Activated CD8-positive, alpha-beta memory T cell treated with anti-CD3 and anti-CD28 coated beads, Interleukin-2, amount 50 U/mL, for 48 hours (primary cell): ENCODE data around the gene SEZ6.

Experiments used
- DNase-seq: peaks from one replicate; pipeline ENCODE4 v3.0.0-alpha.2; 2020

SEZ6 gene

GRCh38 chr17:29032857-29033197 is 27.0 kb upstream of the SEZ6 start:
- DNase-seq: no peak

DNA sequence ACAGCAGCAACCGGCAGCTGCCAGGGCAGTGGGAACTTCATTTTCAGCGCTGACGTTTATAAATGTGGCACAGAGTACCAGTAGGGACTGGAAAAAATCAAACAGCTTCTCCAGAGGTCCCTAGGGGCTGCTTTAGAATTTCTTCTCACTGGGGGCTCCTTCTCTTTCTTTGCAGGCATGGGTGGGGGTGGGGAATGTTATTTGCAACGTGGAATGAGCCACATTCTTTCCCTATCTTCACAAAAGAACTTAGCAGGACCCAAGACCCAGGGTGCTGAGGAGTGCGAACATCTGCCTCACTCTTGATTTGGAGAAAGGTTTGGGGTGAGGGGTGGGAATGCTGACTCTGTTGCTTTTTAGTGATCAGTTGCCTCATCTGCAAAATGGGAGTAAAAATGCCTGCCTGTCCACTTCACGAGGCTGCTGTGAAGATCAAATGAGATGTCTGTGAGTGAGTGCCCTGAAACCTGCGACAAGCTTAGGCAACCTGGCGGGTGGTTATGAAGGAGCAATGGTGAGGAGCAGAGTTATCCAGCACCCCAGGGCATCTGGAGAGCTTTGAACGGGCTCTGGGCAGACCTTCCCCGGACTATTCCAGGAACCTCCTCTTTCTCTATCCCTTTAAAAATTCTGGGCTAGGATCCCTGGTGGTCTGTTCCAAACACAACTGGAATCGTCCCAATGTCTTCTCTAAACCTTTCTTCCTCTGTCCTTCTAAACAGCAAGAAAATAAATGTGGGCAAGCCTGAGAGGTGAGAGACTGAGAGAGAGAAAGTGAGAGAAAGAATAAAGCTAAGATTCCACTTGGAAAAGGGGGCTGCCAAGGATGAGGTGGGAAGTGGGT is 26.4 kb upstream of the SEZ6 start:
- no peak for DNase-seq

GRCh38 chr17:29031488-29031887 is 25.7 kb upstream of the SEZ6 start:
- no peak for DNase-seq

DNA sequence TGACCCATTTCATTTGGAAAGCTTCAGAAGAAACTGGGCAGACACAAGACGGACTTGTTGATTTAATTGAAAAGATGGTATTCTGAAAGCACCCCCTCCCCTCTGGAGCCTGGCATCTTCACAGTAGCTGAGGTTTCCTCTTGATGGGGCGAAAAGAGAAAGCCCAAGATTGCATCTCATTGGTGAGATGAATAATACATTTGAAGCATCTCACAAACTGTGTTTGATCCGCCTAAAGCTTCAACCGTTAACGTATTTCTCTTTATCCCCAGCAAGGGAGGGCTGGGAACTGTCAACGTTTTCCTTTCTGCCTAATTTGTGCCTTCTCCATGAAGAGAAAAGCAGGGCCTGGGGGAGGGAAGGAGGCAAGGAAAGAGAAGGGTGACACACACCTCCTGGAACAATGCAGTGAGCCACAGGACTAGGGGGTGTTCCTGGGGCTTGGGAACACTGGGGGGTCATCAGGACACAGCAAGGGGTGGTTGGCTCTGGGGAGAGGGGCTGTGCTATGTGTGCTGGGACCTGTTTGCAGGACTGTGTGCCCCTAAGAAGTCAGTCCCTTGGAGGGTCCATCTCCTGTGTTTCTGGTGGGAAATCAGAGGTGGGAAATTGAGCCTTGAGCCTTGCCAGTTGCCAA is 18.6 kb upstream of the SEZ6 start:
- DNase-seq: no peak

- no peak for DNase-seq
These were observed 16.2 kb upstream of the SEZ6 start for GRCh38 chr17:29022074-29022473.

GRCh38 chr17:29021226-29021625 is 15.4 kb upstream of the SEZ6 start:
- DNase-seq: no peak

GRCh38 chr17:29020576-29020975 is 14.7 kb upstream of the SEZ6 start:
- no peak for DNase-seq

DNA sequence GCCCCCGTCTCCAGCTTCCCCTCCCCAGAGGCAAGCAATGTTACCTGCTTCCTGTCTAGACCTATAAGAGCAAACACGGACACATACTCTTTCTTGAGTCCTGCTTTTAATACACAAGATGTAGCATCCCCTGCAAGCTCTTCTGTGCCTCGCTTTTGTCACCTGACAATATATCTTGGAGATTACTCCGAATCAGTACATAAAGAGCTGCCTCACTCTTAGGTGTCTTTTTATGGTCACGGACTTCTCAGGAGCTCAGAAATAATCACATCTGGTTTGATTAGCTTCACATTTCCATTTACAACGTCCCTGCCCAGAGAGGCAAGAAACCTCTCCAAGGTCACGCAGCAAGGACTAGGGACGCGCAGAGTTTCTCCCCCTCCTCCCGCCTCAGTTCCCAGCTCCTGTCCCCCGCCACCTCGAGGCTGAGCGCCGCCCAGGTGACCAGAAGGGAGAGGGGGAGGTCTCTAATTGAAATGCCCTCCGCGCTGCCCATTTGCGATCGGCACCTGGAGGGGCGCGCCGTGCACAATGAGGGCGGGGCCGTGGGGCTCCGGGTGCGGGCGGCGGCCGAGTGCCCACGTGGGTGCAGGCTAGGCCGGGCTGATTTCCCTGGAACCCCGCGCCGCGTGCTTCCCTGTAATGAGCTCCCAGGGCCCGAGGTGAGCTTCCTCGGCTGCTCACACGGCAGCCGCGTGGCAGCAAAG is 13.8 kb upstream of the SEZ6 start:
- DNase-seq: no peak

- no peak for DNase-seq
These were observed 13.1 kb upstream of the SEZ6 start for GRCh38 chr17:29018788-29019474.

GRCh38 chr17:29016345-29017210 is 10.7 kb upstream of the SEZ6 start:
- no peak for DNase-seq

- no peak for DNase-seq
These were observed 8.9 kb upstream of the SEZ6 start for GRCh38 chr17:29014716-29015115.

DNA sequence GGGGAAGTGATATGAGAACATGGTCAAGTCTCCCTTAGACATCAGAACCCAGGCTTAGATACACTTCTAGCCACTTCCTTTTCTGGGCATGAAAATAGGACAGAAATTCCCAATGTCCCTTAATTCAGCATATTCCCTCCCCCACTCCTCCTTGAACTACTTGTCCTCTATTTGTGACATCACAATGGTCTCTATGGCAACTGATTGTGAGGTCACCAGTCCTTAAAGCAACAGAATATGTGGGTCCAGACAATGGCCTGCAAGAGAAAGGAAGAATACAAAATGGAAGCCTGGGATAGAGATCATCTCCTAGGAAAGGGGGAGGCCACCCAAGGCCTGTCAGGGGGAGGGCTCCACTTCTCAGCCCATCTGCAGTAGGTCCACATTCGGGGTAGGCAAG is 6.7 kb upstream of the SEZ6 start:
- DNase-seq: no peak

DNA sequence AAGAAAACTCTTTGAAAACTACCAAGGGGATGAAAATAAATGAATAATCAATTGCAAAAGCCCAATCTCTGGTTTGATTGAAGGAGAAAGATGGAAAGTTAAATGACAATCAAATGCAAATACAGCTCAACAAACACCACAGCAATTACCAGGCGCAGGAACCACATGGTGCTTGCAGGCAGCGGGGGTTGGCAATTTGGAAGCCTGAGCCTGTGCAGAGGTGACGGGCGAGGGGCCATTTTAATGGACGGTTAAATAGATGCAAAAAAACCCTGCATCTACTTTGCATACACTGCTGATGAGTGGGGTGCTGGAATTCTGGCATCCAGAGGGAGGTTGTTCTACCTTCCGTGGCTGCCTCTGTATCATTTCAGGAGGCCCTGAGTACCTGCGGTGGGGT is 4.8 kb upstream of the SEZ6 start:
- DNase-seq: no peak

GRCh38 chr17:29010129-29010528 is 4.3 kb upstream of the SEZ6 start:
- DNase-seq: no peak

DNA sequence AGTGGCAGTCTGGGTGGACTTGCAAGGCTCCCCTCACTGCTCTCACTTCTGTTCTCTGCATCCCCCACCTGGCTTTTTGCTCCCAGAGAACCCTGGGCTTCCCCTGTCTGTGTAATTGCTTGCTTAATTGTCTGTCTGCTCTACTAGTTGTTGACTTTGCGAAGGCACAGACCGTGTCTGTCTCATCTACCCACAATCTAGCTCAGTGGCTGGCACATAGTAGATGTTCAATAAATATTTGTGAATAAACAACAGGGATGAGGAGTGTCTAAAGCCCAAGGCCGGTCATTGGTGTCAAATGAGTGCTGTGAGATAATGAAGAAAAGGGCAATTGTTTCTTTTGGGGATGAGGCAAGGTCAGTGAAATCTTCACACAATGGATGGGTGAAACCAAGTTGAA is 2.8 kb upstream of the SEZ6 start:
- DNase-seq: no peak

- no peak for DNase-seq
These were observed 2.1 kb upstream of the SEZ6 start for GRCh38 chr17:29007860-29008455.

GRCh38 chr17:29007456-29007855 is 1.6 kb upstream of the SEZ6 start:
- no peak for DNase-seq

DNA sequence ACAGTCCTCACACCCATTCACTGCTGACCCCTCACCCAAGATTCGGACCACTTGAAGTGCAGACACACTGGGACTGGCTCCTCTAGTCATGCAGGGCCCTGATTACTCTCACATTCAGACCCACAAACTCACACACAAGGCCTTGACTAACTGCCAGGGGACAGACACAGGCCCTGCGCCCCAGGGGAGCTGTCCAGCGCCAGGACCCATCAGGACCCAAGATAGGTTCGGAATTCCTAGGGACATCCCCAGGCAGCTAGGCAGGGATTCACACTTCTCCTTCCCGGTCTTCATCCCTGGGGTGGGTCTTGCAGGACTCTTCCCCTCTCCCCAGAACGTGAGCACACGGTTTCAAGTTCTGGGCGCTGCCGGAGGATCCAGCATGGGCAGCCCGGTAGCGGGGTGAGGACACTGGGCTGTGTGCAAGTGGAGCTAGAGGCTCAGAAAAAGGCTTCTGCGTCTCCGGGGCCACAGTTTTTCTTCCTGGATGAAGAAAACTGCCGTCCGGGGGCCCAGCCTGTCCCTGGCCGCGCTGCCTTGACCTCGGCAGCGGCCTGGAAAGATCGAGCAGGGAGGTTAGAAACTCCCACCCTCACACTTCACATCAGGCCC is 1.6 kb downstream of the SEZ6 start:
- DNase-seq: no peak

DNA sequence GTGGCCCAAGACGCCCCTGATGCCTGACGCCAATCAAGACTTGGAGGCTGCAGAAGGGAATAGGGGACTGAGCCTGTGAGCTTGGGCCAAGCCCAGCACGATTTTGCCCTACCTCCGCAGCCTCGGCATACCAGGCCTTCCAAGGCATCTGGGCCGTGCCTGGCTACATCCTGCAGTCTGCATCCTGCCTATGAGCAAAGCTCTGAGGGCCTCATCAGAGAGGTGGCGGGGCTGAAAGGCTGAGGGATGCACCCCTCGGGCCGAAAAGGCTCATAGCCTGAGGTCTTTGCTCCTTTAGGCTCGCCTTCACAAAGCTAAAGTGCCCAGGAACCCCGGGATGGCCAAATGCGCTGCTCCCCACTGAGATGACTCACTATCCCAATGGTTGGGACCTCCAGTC is 2.5 kb downstream of the SEZ6 start:
- DNase-seq: no peak

DNA sequence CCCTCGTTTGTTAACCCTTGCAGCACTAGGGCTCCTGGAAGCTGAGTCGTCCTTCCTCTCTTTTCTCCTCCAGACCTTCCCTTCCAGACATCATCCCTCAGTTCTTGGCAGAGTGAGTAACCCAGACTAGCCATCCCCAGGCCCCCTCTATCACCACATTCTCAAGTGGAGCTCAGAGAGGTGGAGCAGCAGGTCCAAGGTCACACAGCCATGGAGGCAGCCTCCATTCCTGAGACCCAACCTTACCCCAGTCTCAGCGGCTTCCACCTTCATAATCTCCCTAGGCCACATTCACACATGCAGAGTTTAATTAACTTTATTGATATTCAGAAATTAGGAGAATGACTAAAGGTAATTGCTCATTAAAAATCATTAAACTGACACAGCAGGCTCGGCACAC is 3.0 kb downstream of the SEZ6 start:
- no peak for DNase-seq

- no peak for DNase-seq
These were observed 4.9 kb downstream of the SEZ6 start for GRCh38 chr17:29000973-29001372.

- DNase-seq: no peak
These were observed 6.6 kb downstream of the SEZ6 start for GRCh38 chr17:28999206-28999605.
